ENCODE results near the gene ECHDC3.
"Not testable (repeated sequence)": the region's sequence is repeated elsewhere in the genome, so short reads cannot be mapped to it uniquely, and the experiment has no call there.

Gene ECHDC3

GRCh38 chr10:11716686-11717085 is 25.5 kb upstream of the ECHDC3 start:
- DNase-seq (ENCODE audit: low read depth, low spot score): no peak

DNA sequence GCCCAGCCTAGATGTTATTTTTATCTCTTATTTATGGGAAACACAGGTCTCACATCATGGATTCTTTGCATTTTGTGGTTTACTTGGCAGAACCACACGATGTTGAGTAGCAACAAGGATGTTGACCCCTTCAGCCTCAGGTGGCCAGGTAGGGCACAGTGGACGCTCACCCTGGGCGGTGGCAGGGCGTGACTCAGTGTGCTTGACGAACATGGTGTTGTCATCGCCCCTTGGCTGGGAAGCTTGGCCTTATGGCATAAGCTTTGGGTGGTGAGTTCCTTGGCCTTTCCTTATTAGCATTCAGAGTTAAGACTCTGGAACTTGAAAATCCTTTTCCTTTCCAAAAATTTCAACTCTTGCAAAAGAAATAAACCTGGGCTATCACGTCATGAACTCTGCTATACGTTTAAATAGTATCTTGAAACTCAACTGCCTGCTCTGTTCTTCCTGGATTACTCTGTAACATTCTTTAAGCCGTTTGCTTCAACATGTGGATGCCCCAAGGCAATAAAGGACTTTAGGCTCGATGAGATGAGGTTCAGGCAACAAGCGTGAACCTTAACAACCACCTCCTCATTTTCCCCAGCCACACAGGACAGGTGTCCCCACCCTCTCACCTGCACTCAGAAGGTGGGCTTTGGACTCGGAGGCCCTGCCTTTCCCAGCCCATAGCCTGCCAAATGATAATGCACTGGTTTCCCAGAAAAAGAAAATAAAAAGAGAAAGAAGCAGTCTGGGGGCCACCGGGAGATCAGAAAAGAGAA is 22.5 kb upstream of the ECHDC3 start:
- no peak for DNase-seq (ENCODE audit: low read depth, low spot score)

DNA sequence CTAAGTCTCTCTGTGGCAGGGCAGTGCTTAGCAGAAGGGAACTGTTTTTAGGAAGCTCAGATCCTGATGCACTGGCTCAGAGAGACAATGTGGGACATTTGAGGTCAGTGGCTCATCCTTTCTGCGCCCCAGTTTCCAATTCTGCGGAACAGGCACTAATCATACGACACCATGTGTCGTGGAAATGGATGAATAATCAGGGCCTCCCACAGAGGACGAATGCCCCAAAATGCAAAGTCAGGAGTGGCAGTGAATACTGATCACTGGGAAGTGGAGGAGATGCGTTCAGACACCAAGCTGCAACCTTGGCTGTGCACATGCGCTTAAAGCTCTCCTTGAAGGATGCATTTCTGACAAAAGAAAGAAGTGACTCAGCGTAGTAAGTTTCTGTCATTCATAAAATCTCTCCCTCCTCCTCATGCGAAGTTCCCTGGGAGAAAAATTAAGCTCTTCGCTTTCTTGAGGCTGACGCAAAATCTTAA is 21.9 kb upstream of the ECHDC3 start:
- no peak for DNase-seq (ENCODE audit: low read depth, low spot score)

GRCh38 chr10:11721806-11722205 is 20.4 kb upstream of the ECHDC3 start:
- no peak for DNase-seq (ENCODE audit: low read depth, low spot score)

DNA sequence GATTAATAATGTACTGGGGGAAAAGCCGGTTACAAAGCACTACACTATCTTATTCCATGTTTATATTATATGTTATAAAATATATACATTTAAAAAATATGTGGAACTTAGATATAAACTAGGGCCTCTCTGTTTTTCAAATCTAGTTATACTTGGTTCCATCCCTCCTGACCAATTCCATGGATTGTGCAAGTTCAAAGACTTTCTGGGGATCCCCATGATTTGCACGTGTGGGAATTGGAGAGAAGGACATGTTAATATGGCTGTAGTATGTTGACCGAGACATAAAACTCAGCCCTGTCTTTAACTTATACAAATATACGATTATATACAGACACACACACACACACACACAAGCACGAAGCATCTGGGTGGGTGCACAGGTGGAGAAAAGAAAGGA is 18.8 kb upstream of the ECHDC3 start:
- no peak for DNase-seq (ENCODE audit: low read depth, low spot score)

- DNase-seq (ENCODE audit: low read depth, low spot score): peak; percentile 16
These were observed 17.0 kb upstream of the ECHDC3 start for GRCh38 chr10:11724938-11725776.

DNA sequence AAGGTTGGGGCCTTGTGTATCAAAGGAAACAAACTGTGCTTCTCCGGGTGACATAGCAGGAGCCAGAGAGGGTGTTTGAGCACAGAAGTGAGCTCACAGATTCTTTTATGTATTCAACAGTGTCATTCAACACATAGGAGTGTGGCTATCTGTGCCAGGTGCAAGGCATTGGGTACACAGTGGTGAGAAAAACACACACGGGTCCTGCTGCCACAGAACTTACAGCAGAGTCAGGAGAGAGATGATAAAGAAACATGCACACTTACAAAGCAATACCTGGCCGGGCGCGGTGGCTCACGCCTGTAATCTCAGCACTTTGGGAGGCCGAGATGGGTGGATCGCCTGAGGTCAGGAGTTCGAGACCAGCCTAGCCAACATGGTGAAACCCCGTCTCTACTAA is 16.3 kb upstream of the ECHDC3 start:
- no peak for DNase-seq (ENCODE audit: low read depth, low spot score)

DNA sequence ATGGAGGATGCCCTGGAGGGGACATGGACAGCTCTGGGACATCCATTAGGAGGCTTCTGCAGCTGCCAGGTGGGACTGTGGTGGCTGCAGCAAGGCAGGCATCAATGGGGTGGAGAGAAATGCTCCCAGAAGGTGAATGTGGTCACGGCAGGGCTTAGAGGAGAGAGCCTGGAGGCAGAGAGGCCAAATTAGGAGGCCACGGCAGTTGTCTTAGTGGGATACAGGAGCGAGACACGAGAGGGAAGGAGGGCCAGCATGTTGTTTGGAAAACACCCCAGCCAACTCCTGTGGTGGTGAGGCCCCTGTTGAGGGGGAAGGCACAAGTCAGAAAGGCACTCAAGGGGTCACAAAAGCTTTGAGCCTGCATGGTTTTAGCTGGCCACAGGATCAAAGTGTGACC is 14.6 kb upstream of the ECHDC3 start:
- no peak for DNase-seq (ENCODE audit: low read depth, low spot score)

DNA sequence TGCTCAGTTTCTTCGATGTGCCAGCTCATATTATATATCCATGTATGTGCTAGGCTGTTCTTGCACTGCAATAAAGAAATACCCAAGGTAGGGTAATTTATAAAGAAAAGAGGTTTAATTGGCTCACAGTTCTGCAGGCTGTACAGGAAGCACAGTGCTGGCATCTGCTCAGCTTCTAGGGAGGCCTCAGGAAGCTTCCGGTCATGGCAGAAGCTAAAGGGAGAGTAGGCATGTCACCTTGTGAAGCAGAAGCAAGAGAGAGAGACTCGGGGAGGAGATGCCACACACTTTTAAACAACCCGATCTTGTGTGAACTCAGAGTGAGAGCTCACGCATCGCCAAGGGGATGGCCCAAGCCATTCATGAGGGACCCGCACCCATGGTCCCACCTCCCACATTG is 13.8 kb upstream of the ECHDC3 start:
- no peak for DNase-seq (ENCODE audit: low read depth, low spot score)

GRCh38 chr10:11729790-11730315 is 12.3 kb upstream of the ECHDC3 start:
- no peak for DNase-seq (ENCODE audit: low read depth, low spot score)

GRCh38 chr10:11730779-11731178 is 11.4 kb upstream of the ECHDC3 start:
- no peak for DNase-seq (ENCODE audit: low read depth, low spot score)

DNA sequence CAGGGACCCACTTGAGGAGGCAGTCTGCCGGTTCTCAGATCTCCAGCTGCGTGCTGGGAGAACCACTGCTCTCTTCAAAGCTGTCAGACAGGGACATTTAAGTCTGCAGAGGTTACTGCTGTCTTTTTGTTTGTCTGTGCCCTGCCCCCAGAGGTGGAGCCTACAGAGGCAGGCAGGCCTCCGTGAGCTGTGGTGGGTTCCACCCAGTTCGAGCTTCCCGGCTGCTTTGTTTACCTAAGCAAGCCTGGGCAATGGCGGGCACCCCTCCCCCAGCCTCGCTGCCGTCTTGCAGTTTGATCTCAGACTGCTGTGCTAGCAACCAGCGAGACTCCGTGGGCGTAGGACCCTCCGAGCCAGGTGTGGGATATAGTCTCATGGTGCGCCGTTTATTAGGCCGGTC is 5.4 kb upstream of the ECHDC3 start:
- not testable (repeated sequence) for DNase-seq (ENCODE audit: low read depth, low spot score)

- DNase-seq (ENCODE audit: low read depth, low spot score): not testable (repeated sequence)
These were observed 4.7 kb upstream of the ECHDC3 start for GRCh38 chr10:11737258-11738032.

GRCh38 chr10:11740907-11741306 is 1.3 kb upstream of the ECHDC3 start:
- DNase-seq (ENCODE audit: low read depth, low spot score): no peak

DNA sequence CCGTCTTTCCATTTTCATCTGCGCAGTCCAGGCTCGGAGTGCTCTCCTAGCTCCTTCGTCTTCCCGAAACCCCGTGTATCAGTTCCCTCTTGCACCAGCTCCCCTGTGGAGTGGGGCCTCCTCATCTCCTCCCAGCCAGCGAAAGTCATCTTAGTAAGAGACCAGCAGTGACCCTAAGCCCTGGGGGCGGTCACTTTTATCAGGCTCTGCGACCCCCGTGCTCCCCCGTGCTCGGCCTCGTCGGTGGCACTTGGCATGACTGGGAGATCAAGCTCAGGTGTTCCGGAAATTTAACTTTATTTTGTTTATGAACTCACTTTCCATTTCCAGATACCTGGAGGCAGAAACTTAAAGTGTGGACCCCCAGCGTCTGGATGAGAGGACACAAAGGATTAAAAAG is 574 bp upstream of the ECHDC3 start:
- DNase-seq (ENCODE audit: low read depth, low spot score): no peak

- no peak for DNase-seq (ENCODE audit: low read depth, low spot score)
These were observed 657 bp downstream of the ECHDC3 start for GRCh38 chr10:11742779-11743298.

DNA sequence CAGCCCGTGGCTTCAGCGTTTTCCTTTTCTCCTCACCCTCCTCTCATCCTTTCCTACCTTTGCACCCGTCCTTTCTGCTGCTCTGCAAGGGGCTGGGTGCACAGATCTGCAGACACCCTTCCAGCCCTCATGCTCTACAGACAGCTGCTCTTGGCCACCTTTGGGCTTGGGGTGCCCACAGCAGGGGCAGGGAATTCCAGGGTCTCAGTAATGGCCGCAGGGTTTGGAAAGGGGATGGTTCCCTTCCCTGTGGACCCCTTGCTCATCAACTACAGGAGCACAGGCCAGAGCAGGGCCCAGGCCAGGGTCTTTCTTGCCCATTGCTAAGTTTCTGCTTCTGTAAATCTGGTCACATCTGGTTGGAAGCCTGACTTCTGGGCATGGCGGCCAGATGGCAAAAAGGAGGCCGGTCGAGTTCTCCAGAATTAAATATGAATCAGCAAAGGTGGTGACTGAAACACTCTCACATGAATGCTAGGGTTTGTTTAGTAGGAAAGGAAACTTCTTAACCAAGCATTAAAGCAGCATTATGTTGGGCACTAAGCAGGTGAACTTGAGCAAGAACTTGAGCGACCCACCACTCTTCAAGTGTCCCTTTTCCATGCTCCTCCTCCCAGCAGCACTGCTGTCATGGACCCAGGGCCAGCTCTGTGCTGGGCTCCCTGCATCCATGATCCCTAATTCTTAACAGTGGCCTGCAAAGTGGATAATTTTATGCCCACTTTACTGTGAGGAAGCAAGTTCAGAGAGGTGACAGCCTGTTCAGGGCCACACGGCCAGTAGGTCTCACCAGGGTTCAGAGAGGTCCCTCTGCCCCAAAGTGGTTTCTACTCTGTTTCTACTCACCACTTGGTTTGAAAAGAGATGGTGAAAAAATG is 1.5 kb downstream of the ECHDC3 start:
- no peak for DNase-seq (ENCODE audit: low read depth, low spot score)

- no peak for DNase-seq (ENCODE audit: low read depth, low spot score)
These were observed 2.9 kb downstream of the ECHDC3 start for GRCh38 chr10:11745045-11745444.

DNA sequence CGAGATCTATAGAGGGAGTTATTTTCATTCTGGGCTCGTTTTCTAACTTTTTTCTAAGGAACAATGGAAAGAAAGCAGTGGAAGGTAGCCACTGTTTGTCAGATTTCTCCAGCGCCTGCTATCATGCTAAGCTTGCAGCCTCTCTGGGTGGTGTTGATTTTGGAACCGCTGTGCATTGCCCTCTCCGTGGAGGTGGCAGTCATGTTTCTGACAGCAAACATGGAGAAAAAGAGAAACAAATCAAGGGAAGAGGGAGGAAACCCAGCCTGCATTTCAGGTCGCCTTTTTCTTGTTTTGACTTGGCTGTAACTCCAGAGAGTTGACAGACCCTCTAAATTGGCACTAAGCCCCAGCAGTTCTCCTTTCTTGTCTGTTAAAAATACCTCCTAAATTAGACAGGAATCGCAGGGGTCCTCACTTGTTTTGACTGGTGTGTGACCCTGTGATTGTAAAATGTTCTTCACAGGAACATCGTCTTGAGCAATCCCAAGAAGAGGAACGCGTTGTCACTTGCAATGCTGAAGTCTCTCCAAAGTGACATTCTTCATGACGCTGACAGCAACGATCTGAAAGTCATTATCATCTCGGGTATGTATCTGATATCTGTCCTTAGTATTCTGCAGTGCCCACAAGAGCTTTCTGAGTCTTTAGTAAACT is 4.8 kb downstream of the ECHDC3 start:
- no peak for DNase-seq (ENCODE audit: low read depth, low spot score)

DNA sequence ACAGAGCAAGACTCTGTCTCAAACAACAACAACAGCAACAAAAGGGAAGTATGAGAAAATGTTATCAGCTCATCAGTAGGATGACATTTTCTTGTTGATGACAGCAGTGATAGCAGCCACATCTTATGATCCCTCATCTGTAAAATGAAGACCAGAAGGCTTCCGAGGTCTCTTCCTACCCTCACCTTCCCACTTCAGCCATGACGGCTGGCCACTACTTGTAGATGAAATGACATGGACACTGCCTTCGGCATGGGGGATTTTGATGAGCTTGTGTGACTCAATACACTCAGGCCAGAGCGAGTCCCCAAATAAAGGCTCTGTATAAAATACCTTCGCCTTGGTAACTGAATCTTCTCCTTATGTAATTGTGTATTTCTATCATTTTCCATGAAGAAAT is 6.7 kb downstream of the ECHDC3 start:
- DNase-seq (ENCODE audit: low read depth, low spot score): no peak

Measured in brain pericyte (primary cell).